H1 (cell line): Measurements from ENCODE around the gene DEFB108B. TPM values are rescaled to one million over a fixed set of nuclear protein-coding genes. Genes with fewer than 3 reads are reported as not detected.
"Not testable (repeated sequence)": the region's sequence is repeated elsewhere in the genome, so short reads cannot be mapped to it uniquely, and the experiment has no call there.

Source experiments
- CTCF ChIA-PET: fragments of 300-600 bp; sonication (Branson Sonifier 250); formaldehyde crosslinking; loops from one replicate; lab custom pipeline; 2021; ENCODE audit not compliant: partially characterized antibody; lab: Charles Lee
- POLR2A ChIA-PET: fragments of 300-600 bp; sonication (Branson Sonifier 250); formaldehyde crosslinking; loops from one replicate; lab custom pipeline; 2021; ENCODE audit warnings: inconsistent platforms; ENCODE audit not compliant: partially characterized antibody; lab: Charles Lee
- DNase-seq, 2 experiments: peaks; one replicate each; pipeline versions ENCODE4 v3.0.0 to v3.0.0-alpha.2; 2010 to 2022; ENCODE audit warnings: low spot score in 2 of 2, low read depth in 1 of 2, mixed read lengths in 1 of 2
- FAIRE-seq: peaks from 2 replicates; lab custom pipeline; 2011; peaks lifted over from hg19 to GRCh38; lab: Jason Lieb, UNC
- H2AFZ ChIP-seq: 2 replicates; pipeline ENCODE4 v1.8.1; 2012; ENCODE audit warnings: low read length, inconsistent platforms
- H2AK5ac ChIP-seq: 2 replicates; pipeline ENCODE4 v1.6.1; 2013; ENCODE audit warnings: low read depth, low read length
- H2BK120ac ChIP-seq: replicated peaks from 2 replicates; pipeline ENCODE3; 2013; ENCODE audit warnings: low read depth, low read length, inconsistent platforms
- H2BK12ac ChIP-seq: 2 replicates; pipeline ENCODE4 v1.6.1; 2013; ENCODE audit warnings: low read depth, low read length
- H2BK15ac ChIP-seq: 2 replicates; pipeline ENCODE4 v1.6.1; 2013; ENCODE audit warnings: low read length
- H2BK20ac ChIP-seq: 2 replicates; pipeline ENCODE4 v1.6.1; 2013; ENCODE audit warnings: low read length
- H2BK5ac ChIP-seq: 2 replicates; pipeline ENCODE4 v1.6.1; 2013; ENCODE audit warnings: low read depth, low read length
- H3K14ac ChIP-seq: 2 replicates; pipeline ENCODE4 v1.6.1; 2013; ENCODE audit warnings: inconsistent platforms; ENCODE audit not compliant: insufficient read length
- H3K18ac ChIP-seq: 2 replicates; pipeline ENCODE4 v1.6.1; 2013; ENCODE audit warnings: low read length; ENCODE audit errors: extremely low read depth
- H3K23ac ChIP-seq: 2 replicates; pipeline ENCODE4 v1.6.1; 2013; ENCODE audit warnings: inconsistent platforms; ENCODE audit not compliant: insufficient read length
- H3K23me2 ChIP-seq: 2 replicates; pipeline ENCODE4 v1.6.1; 2013; ENCODE audit warnings: low read depth, low read length
- H3K27ac ChIP-seq: 2 replicates; pipeline ENCODE4 v1.6.1; 2011; ENCODE audit warnings: low read depth, low read length, inconsistent platforms
- H3K27me3 ChIP-seq, 4 experiments: replicated peaks in 1 of 4; 1 replicate in 1 of 4; 2 replicates in 3 of 4; pipeline versions ENCODE4 v1.6.1 to v1.8.1; 2011 to 2013; ENCODE audit warnings: low read length in 3 of 4, mild to moderate bottlenecking in 3 of 4, inconsistent platforms in 2 of 4, mixed read lengths in 2 of 4, moderate library complexity in 1 of 4; ENCODE audit not compliant: control insufficient read depth in 3 of 4, insufficient read depth in 3 of 4; ENCODE audit errors: extremely low read depth in 1 of 4
- H3K36me3 ChIP-seq, 4 experiments: 2 replicates each; pipeline versions ENCODE4 v1.6.1 to v1.8.1; 2011 to 2013; ENCODE audit warnings: mild to moderate bottlenecking in 4 of 4, low read length in 3 of 4, moderate library complexity in 2 of 4, control low read depth in 1 of 4, inconsistent platforms in 1 of 4; ENCODE audit not compliant: insufficient read depth in 4 of 4, control insufficient read depth in 2 of 4
- H3K4ac ChIP-seq: replicated peaks from 2 replicates; pipeline ENCODE3; 2013; ENCODE audit warnings: low read length, low read depth, mixed read lengths, inconsistent platforms; ENCODE audit not compliant: insufficient read length
- H3K4me1 ChIP-seq, 4 experiments: replicated peaks in 1 of 4; 1 replicate in 1 of 4; 2 replicates in 3 of 4; pipeline versions ENCODE4 v1.6.1 to v1.8.1; 2011 to 2013; ENCODE audit warnings: low read length in 3 of 4, inconsistent platforms in 2 of 4, mixed read lengths in 1 of 4; ENCODE audit not compliant: insufficient read depth in 4 of 4, control insufficient read depth in 3 of 4
- H3K4me2 ChIP-seq, 2 experiments: 2 replicates each; pipeline versions ENCODE4 v1.6.1 to v1.8.1; 2011 to 2013; ENCODE audit warnings: low read depth in 2 of 2, low read length in 2 of 2, control low read depth in 1 of 2, inconsistent platforms in 1 of 2, mild to moderate bottlenecking in 1 of 2; ENCODE audit not compliant: insufficient read depth in 1 of 2
- H3K4me3 ChIP-seq, 4 experiments: fragments of 200-600, 300-600 bp in 1 of 4; sonication (generic), shearing (Covaris generic), sonication (Bioruptor Twin) in 1 of 4; 2 replicates each; pipeline versions ENCODE4 v1.5.1 to v1.8.1; 2011 to 2016; ENCODE audit warnings: low read length in 4 of 4, low read depth in 3 of 4, control low read depth in 2 of 4, inconsistent platforms in 2 of 4, mild to moderate bottlenecking in 2 of 4, mixed read lengths in 1 of 4, moderate library complexity in 1 of 4; ENCODE audit not compliant: insufficient read depth in 2 of 4; ENCODE audit errors: extremely low read depth in 1 of 4
- H3K56ac ChIP-seq: replicated peaks from 2 replicates; pipeline ENCODE3; 2013; ENCODE audit warnings: low read depth, mild to moderate bottlenecking, mixed read lengths, low read length, inconsistent platforms; ENCODE audit not compliant: insufficient read length
- H3K79me1 ChIP-seq: 2 replicates; pipeline ENCODE4 v1.6.1; 2013; ENCODE audit warnings: low read depth, low read length, control low read depth
- H3K79me2 ChIP-seq, 2 experiments: 2 replicates each; pipeline versions ENCODE4 v1.6.1 to v1.8.1; 2012 to 2013; ENCODE audit warnings: low read length in 2 of 2, mild to moderate bottlenecking in 2 of 2, inconsistent platforms in 1 of 2; ENCODE audit not compliant: insufficient read depth in 2 of 2, control insufficient read depth in 1 of 2
- H3K9ac ChIP-seq, 4 experiments: replicated peaks in 1 of 4; 1 replicate in 1 of 4; 2 replicates in 3 of 4; pipeline versions ENCODE4 v1.6.1 to v1.8.1; 2011 to 2013; ENCODE audit warnings: low read depth in 3 of 4, low read length in 3 of 4, control low read depth in 2 of 4, mild to moderate bottlenecking in 2 of 4, moderate library complexity in 2 of 4, inconsistent platforms in 1 of 4; ENCODE audit errors: extremely low read depth in 1 of 4
- H3K9me3 ChIP-seq, 2 experiments: 2 replicates each; pipeline versions ENCODE4 v1.6.1 to v1.8.1; 2012 to 2013; ENCODE audit warnings: mild to moderate bottlenecking in 2 of 2, moderate library complexity in 2 of 2, control low read depth in 1 of 2, inconsistent platforms in 1 of 2, low read depth in 1 of 2, low read length in 1 of 2, mixed read lengths in 1 of 2; ENCODE audit not compliant: insufficient read depth in 2 of 2
- H4K20me1 ChIP-seq, 2 experiments: replicated peaks in 1 of 2; 2 replicates each; pipeline versions ENCODE3 to v1.8.1; 2011 to 2013; ENCODE audit warnings: inconsistent platforms in 2 of 2, low read length in 2 of 2, mild to moderate bottlenecking in 1 of 2; ENCODE audit not compliant: insufficient read depth in 2 of 2, control insufficient read depth in 1 of 2
- H4K5ac ChIP-seq: 2 replicates; pipeline ENCODE4 v1.6.1; 2013; ENCODE audit warnings: low read length, low read depth, mixed read lengths, inconsistent platforms; ENCODE audit not compliant: insufficient read length
- H4K8ac ChIP-seq: 2 replicates; pipeline ENCODE4 v1.8.0; 2013; ENCODE audit warnings: mild to moderate bottlenecking, moderate library complexity, low read length, inconsistent platforms; ENCODE audit not compliant: insufficient read depth; ENCODE audit errors: extremely low read depth
- H4K91ac ChIP-seq: replicated peaks from 2 replicates; pipeline ENCODE3; 2013; ENCODE audit warnings: low read length, mixed read lengths, inconsistent platforms; ENCODE audit not compliant: insufficient read length
- WGBS, 2 experiments: shearing (Covaris generic) in 1 of 2; methylation state at CpG; one replicate each; pipeline versions ENCODE4 v1.1.6 to v1.1.7; 2013 to 2015; ENCODE audit warnings: low lambda C conversion rate in 2 of 2, mixed read lengths in 2 of 2, inconsistent platforms in 1 of 2, low coverage in 1 of 2, missing lambda C conversion rate in 1 of 2; ENCODE audit not compliant: insufficient replicate concordance in 2 of 2, insufficient coverage in 1 of 2, insufficient read length in 1 of 2; ENCODE audit errors: extremely low coverage in 1 of 2, missing lambda C conversion rate in 1 of 2; 5-methylcytosine and 5-hydroxymethylcytosine counted together
- polyA plus RNA-seq, 7 experiments: library from polyadenylated mRNA; depleted of rRNA in 3 of 7; stranded (reverse) in 5 of 7; unstranded in 2 of 7; fragments of >200 nt in 5 of 7; fragments of 200-250 nt in 2 of 7; gene quantifications; 1 replicate in 5 of 7; 2 replicates in 1 of 7; 4 replicates in 1 of 7; pipeline versions ENCODE4 v1.2.1 to v1.2.3, GENCODE V29; 2011 to 2013; ENCODE audit warnings: missing spikeins in 2 of 7, mixed read lengths in 2 of 7
- total RNA-seq: library from RNA; stranded (reverse); fragmentation: NEBNext Ultra II Directional; extraction: Animal tissue kit (Norgen Biotek cat#: 25700); gene quantifications from 2 replicates; pipeline ENCODE4 v1.2.1, GENCODE V29; 2021

The DEFB108B gene
- total and polyA plus RNA-seq, 2 of the 8 experiments (the other 6 are each of a cell fraction or from before 2014, with no cell fraction given), result not detected

- H2BK12ac ChIP-seq, H3K79me1 ChIP-seq, H3K79me2 ChIP-seq, H2BK5ac ChIP-seq, H3K56ac ChIP-seq, H2AFZ ChIP-seq, H3K4ac ChIP-seq, POLR2A ChIA-PET, H3K9ac ChIP-seq, H4K5ac ChIP-seq, H4K8ac ChIP-seq, H3K9me3 ChIP-seq, H2BK120ac ChIP-seq, H3K27me3 ChIP-seq, H2AK5ac ChIP-seq, H3K36me3 ChIP-seq, H3K18ac ChIP-seq, H4K91ac ChIP-seq, H2BK15ac ChIP-seq, H3K23me2 ChIP-seq, H3K27ac ChIP-seq, H2BK20ac ChIP-seq, H3K23ac ChIP-seq, FAIRE-seq, H3K14ac ChIP-seq, H3K4me1 ChIP-seq, H4K20me1 ChIP-seq: not testable (repeated sequence)
- DNase-seq, result peak in 1 of 2 experiments; percentile 98
- peak overlapping the region; percentile 30 to 67 (median 53); a peak in 6 of 8 replicates for H3K4me3 ChIP-seq
- CTCF ChIA-PET, result interaction anchor here (1.0 kb wide), 1 partner anchor 13 kb away, joined by 3 read pairs; no protein-coding TSS in a partner anchor
- 0% methylated on average over 7 of the region's 22 CpGs; no CpG with 5 or more reads in 1 of the 2 experiments for WGBS, 2 experiments
- H3K4me2 ChIP-seq, result peak overlapping the region; percentile 49 to 90; a peak in 3 of 4 replicates
Measured at GRCh38 chr11:71786848-71787097, 46.2 kb upstream of the DEFB108B start.
